Stimulated activated CD8-positive, alpha-beta memory T cell treated with anti-CD3 and anti-CD28 coated beads, Interleukin-15, amount 100 ng/mL, for 4 hours (primary cell): Measurements from ENCODE around the gene HDAC4.
"Not testable (repeated sequence)": the region's sequence is repeated elsewhere in the genome, so short reads cannot be mapped to it uniquely, and the experiment has no call there.

Experiments used
- DNase-seq, 2 donors: peaks; one replicate each; pipeline ENCODE4 v3.0.0-alpha.2; 2020; ENCODE audit warnings: low read depth in 2 of 2

Gene HDAC4

GRCh38 chr2:239186516-239187357 lies 214.1 kb downstream of the HDAC4 start:
- DNase-seq = no peak

GRCh38 chr2:239184968-239185903 lies 215.6 kb downstream of the HDAC4 start:
- DNase-seq = no peak

GRCh38 chr2:239184179-239184578 lies 216.6 kb downstream of the HDAC4 start:
- DNase-seq = no peak

GRCh38 chr2:239182981-239183791 lies 217.6 kb downstream of the HDAC4 start:
- no peak for DNase-seq

DNA sequence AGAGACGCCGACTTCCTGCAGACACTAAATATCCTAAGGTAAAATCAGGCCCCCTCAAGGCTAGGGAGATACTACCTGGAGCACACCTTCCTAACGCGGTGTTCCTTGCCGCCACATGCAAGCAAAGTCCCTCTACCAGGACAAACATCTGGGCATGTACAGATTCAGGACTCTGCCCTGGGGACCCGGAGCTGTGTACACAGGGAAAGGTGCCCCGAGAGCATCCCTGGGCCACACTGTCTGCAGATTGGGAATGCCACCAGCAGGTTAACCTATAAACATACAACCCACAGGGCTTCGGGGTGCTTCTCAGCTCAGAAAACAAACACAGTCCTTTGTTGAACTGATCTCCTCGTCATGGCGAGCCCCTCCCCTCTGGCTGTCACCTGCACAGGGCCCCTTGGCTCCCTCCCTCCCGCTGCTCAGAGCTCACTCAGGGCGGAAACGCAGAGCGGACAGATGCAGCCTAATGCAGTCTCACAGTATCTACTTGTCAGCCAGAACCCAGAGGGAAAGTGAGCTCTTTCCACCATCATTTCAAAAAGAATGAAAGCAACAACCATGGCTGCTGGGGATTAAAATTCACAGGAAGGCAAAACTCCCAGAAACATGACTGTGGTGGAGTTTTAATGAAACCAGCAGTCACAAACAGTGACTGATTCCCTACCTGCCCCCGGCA lies 218.8 kb downstream of the HDAC4 start:
- DNase-seq = no peak

DNA sequence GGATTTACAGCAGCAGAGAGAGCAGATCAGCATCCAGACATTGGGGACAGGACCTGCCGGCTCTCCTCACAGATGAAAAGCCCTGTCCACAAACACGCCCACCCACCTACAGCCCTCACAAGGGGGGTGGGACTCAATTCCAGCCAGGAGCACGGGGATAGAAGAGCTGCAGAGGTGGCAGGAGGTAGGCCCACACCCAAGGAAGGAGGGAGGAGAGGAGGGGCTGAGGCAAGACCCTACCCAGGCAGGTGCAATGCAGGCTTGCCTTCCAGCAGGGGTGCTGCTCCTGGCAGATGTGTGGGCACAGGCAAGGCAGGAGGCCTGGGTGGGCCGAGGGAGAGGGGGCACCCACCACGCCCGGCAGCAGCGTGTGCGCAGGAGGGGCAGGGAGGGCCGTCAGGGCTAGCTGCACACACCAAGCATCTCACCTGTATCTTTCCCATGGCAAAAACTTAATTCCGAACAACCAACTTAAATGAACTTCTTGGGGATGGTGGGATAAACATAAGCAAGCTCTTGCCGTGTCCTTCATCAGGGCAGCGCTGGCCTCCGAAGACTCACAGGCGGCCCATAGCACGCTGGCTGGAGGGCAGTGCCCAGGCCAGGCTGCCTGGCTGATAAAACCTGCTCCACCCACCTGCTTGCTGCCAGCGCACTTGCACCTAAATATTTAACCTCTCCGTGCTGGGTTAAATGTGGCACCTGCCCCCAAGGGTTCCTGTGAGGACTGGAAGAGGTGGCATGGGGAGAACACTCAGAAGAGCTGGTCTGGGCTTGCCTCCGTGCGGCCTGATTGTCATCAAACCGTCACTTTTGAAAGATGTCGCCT lies 219.5 kb downstream of the HDAC4 start:
- no peak for DNase-seq

DNA sequence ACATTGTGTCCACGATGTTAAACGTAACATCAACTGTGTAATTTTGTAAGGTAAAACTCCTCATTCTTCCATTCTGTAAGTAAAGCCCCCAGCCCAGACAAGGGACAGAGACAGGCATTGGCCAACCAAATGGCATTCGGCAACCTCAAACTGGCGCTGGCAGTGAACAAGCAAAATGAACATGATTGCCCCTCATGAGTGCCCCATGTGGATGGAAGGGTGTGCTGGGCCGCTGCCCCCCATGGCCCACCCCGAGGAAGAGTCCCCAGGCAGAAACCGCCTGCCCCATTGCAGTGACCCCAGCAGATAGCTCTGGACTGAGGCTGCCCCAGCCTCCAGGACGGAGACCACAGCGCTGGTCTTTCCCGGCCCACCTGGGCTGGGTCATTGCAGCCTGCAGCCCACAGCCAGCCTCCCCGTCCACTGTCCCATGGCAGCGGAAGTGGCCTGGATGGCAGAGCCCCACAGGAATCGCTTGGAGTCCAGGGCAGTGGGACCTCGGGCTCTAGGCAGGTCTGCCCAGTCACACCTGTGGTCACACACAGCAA lies 220.2 kb downstream of the HDAC4 start:
- DNase-seq = no peak

GRCh38 chr2:239179851-239180371 lies 220.9 kb downstream of the HDAC4 start:
- no peak for DNase-seq

DNA sequence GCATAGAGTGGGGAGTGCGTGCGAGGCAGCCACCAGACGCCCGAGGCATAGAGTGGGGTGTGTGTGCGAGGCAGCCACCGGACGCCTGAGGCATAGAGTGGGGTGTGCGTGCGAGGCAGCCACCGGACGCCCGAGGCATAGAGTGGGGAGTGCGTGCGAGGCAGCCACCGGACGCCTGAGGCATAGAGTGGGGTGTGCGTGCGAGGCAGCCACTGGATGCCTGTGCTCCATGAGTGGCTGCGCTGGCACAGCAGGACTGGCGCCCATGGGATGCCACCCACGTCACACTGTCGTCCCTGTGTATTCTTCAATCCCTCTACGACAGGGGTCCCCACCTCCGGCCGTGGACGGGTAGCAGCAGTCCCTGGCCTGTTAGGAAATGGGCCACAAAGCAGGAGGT lies 221.9 kb downstream of the HDAC4 start:
- no peak for DNase-seq

DNA sequence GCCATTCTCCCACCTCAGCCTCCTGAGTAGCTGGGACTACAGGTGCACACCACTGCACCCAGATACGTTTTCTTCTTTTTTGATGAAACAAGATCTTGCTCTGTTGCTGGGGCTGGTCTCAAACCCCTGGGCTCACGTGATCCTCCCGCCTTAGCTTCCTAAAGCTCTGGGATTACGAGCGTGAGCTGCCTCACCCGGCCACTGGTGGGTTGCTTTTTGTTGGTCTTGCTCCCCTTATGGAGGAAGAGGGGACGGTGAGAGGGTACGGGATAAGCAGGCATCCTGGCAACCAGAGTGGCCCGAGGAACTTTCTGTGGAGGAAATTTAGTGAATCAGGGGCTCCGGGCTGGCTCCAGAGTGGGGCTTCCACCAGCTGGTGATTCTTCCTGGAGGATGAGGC lies 222.3 kb downstream of the HDAC4 start:
- no peak for DNase-seq

DNA sequence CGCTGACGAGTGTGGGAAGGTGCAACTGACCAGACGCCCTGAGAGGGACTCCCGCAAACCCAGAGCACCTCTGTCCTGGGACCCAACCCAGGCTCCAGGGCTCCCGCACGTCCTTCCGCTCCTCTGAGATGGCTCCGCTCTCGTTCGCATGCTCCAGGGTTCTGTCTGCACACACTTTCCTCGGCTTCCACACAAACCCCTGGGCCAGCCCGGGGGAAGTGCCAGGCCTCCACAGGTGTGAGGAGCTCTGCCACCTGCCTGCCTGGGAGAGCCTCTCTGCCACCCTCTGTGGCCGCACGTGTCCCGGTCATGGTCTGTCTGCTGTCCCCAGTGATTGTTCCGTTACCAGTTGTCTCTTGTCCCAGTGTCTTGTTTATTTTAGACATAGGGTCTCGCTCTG lies 222.9 kb downstream of the HDAC4 start:
- DNase-seq = no peak

DNA sequence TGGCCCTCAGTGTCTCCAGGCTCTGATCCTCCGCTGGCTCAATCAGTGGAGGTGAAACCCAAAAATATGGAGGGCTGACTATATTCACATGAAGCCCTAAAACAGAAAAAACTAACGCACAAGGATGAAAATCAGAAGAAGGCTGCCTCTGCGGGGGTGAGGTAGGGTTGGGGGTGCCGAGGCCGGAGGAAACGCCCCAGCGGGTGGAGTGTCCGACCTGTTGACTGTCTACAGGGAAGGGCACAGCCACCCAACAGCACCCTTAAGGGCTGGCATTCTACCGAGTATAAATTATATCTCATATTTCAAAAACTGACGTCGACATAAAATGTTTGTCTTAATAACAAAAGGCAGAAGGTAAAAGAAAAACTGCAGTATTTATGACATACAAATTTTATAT lies 223.5 kb downstream of the HDAC4 start:
- DNase-seq = no peak

- DNase-seq = not testable (repeated sequence)
Measured at GRCh38 chr2:239176138-239176803, 224.5 kb downstream of the HDAC4 start.

DNA sequence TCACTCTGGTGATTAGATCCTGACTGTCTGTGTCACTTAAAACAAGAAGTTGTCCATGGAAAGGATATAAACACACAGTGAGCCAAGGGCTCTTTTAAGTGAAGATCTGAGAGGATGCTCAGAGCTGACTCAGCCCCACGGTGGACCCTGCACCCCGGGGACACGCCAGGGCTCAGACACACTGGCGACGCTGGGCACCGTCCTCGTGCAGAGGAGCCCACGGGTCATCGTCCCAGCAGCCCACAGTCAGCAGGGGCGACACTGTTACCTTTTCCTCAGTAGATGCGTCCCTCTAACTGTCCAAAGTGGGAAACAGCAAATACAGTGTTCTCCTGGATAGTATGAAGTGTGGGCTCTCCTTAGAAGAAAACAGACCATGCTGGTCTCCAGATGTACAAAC lies 225.6 kb downstream of the HDAC4 start:
- no peak for DNase-seq

GRCh38 chr2:239173301-239173700 lies 227.5 kb downstream of the HDAC4 start:
- no peak for DNase-seq

DNA sequence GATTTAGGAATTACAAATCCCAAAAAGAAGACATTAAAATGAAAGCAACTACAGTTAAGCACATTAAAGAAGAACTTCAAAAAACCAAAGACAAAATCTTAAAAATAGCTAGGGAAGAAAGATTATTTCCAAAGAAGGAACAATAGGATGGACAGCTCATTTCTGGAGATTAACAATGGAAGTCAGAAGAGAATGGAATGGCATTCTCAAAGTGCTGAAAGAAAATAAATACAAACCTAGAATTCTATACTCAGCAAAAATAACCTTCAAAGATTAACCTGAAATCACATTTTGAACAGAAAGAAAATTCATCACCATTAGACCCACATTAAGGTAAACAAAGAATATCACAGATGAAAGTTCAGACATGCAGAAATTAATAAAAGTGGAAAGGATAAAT lies 229.2 kb downstream of the HDAC4 start:
- DNase-seq = no peak

DNA sequence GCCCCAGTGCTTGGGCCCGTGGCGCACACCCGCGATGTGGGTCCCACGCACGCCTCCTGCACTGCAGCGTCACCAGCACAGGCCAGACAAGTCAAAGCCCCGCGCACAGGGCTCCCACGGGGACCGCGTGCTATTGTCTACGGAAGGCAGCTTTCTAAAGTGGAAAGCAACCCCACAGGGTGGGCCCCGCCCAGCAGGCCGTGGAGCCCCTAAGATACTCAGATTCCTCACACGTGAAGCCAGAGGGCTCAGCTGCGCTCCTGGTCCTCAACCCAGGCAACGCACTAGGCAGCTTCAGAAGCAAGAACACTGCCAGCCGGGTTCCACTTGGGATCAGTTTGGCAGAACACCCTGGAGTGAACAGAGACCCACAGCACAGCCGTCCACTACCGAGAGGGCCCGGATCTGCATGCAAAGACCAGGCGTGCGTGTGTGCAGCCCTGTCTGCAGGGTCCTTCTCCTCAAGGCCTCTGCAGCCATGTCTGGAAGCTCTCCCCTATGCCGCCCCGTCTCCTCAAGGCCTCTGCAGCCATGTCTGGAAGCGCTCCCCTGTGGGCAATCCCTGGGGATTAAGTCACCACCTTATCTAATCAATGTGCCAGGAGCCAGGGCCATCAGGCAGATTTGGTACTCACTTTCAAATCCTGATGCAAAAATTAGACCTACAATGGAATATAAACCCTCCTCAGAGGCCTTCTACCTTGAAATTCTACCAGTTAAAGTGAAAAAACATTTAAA lies 231.3 kb downstream of the HDAC4 start:
- no peak for DNase-seq

DNA sequence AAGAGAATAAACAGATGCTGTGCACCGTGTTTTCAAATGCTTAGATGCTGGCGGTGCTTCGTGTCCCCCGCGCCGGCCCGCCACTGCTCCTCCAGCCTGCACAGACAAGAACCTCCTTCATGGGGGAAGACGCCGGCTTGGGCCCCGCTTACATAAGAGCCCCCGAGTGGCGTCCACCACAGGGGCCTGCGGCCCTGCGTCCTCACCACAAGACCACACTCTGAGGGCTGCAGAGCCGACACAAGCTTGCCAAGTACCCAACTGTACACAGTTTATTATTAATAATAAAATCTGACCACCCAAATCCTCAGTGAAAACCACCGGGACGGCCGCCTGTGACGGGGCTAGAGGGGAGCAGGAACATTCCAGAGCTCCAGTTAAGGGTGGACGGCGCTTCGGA lies 232.2 kb downstream of the HDAC4 start:
- no peak for DNase-seq
